Body of pancreas (tissue), 4 donors: ENCODE data around the gene OSBPL5. TPM values are rescaled to one million over a fixed set of nuclear protein-coding genes. Genes with fewer than 3 reads are reported as not detected.

ENCODE experiments used
- ATAC-seq: fragments of 150-250 bp; one replicate; pipeline ENCODE4 v1.9.1; 2016
- DNase-seq, 4 donors: peaks; one replicate each; pipeline ENCODE4 v3.0.0-alpha.2; 2019
- H3K27ac ChIP-seq, 4 donors: fragments of 200-600 bp; sonication (generic); 1 replicate in 3 of 4; 2 replicates in 1 of 4; pipeline versions ENCODE4 v1.5.1 to v1.6.1; 2016 to 2019; ENCODE audit warnings: mild to moderate bottlenecking in 1 of 4, mixed read lengths in 1 of 4, moderate library complexity in 1 of 4
- H3K27me3 ChIP-seq, 2 donors: fragments of 200-600 bp; sonication (generic); one replicate each; pipeline ENCODE4 v1.6.0; 2016; ENCODE audit warnings: mild to moderate bottlenecking in 1 of 2
- H3K36me3 ChIP-seq, 2 donors: fragments of 200-600 bp; sonication (generic); replicated peaks in 1 of 2; 2 replicates each; pipeline ENCODE4 v1.5.1; 2016; ENCODE audit warnings: low read depth in 2 of 2; ENCODE audit not compliant: insufficient read depth in 1 of 2
- H3K4me1 ChIP-seq: fragments of 200-600 bp; sonication (generic); one replicate; pipeline ENCODE4 v1.6.0; 2016
- H3K4me3 ChIP-seq, 2 donors: fragments of 200-600 bp; sonication (generic); 1 replicate in 1 of 2; 2 replicates in 1 of 2; pipeline ENCODE4 v1.5.1; 2016 to 2019
- H3K9me3 ChIP-seq, 3 donors: fragments of 200-600 bp; sonication (generic); 1 replicate in 2 of 3; 2 replicates in 1 of 3; pipeline ENCODE4 v1.5.1; 2016
- POLR2A ChIP-seq, 3 donors: fragments of 450-650 bp; IDR thresholded peaks; one replicate each; pipeline ENCODE4 v1.6.1; 2016; ENCODE audit warnings: antibody characterized with exemption in 3 of 3, mild to moderate bottlenecking in 2 of 3
- WGBS, 2 donors: methylation state at CpG; one replicate each; pipeline ENCODE4 v1.1.5; 2017; 5-methylcytosine and 5-hydroxymethylcytosine counted together
- intact Hi-C: fragments of 100-400 bp; cut with DNase I; formaldehyde crosslinking; loops from one replicate; pipeline ENCODE4 v1.15.1; 2023
- total RNA-seq, 2 donors: library from RNA; depleted of rRNA; stranded (reverse); fragments of >200 nt; gene quantifications; one replicate each; pipeline ENCODE4 v1.1.0, GENCODE V29; 2016
- TF ChIP-seq, protein P1 (sequence below), 7 experiments: fragments of 450-650 bp in 4 of 7; fragments of 200-600 bp in 3 of 7; sonication (generic) in 3 of 7; IDR thresholded peaks; one replicate each; pipeline ENCODE4 v1.5.1; 2016 to 2019; ENCODE audit warnings: antibody characterized with exemption in 7 of 7

Gene OSBPL5
- total RNA-seq, 2 donors from 2014 or later: 22.3 to 62.0 TPM

DNA sequence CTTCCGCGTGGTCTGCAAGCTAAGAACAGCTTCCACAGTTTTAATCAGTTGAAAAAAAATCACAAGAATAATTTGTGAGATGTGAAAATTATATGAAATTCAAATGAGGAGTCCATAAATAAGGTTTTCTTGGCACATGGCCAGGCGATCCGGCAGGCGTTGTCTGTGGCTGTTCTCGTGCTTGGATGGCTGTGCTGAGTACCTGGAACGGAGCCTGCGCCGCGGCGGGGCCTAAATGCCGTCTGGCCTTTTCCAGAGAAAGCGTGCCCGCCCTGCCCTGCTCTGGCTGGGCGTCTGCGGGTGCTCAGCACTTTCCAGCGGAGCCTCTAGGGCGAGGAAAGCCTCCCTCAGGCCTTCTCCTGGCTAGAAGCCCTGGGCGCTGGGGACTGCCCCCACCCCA, 41.8 kb downstream of the OSBPL5 start:
- WGBS, 2 donors: 78% methylated on average over 16 to 19 of the region's 19 CpGs
- no peak for ATAC-seq
- Histone ChIP-seq H3K27ac (no peak overlapping the region), H3K27me3 (no peaks in the 10 kb centered on the region), H3K9me3 (no peaks in the 10 kb centered on the region), H3K4me1 (no peaks in the 10 kb centered on the region), H3K36me3 (peaks cover 0 to 4% of the 10 kb centered on the region in 2 donors), H3K4me3 (no peak overlapping the region)
- peak in 3 of 4 donors; percentile 32 to 40 (median 37) for DNase-seq
- intact Hi-C loops: no loop called here
- TF ChIP-seq, protein P1, sequence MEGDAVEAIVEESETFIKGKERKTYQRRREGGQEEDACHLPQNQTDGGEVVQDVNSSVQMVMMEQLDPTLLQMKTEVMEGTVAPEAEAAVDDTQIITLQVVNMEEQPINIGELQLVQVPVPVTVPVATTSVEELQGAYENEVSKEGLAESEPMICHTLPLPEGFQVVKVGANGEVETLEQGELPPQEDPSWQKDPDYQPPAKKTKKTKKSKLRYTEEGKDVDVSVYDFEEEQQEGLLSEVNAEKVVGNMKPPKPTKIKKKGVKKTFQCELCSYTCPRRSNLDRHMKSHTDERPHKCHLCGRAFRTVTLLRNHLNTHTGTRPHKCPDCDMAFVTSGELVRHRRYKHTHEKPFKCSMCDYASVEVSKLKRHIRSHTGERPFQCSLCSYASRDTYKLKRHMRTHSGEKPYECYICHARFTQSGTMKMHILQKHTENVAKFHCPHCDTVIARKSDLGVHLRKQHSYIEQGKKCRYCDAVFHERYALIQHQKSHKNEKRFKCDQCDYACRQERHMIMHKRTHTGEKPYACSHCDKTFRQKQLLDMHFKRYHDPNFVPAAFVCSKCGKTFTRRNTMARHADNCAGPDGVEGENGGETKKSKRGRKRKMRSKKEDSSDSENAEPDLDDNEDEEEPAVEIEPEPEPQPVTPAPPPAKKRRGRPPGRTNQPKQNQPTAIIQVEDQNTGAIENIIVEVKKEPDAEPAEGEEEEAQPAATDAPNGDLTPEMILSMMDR (IDR thresholded peaks at IDR 0.05): no peak
- no peak for TF ChIP-seq POLR2A (IDR thresholded peaks at IDR 0.05)

DNA sequence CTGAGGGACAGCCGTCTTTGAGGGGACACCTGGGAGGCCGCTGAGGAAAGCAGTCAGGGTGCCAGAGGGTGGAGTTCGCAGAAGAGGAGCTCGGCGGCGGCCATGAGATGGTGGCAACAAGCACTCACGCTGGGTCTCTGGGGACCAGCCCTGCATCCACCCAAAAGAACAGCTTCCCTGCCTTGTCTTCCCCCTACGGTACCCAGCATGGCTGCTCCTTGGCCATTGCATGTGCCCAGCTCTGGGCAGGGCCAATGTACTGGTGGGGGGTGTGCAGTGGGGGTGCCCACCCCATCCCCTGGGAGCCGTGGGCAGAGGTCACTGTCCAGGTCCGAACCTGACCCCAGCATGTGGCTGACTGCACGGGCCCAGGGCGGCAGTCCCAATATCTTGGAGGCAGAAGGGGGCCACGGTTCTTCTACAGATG, 42.3 kb downstream of the OSBPL5 start:
- ATAC-seq (no peak), DNase-seq (peak in 2 of 4 donors; percentile 2 to 10)
- no peaks in the 10 kb centered on the region for H3K4me1 ChIP-seq
- H3K27ac ChIP-seq: no peak overlapping the region
- no peaks in the 10 kb centered on the region for H3K27me3 ChIP-seq
- no peak for TF ChIP-seq POLR2A (IDR thresholded peaks at IDR 0.05)
- TF ChIP-seq, protein P1 (IDR thresholded peaks at IDR 0.05): no peak
- peaks cover 0 to 4% of the 10 kb centered on the region in 2 donors for H3K36me3 ChIP-seq
- intact Hi-C loops: no loop called here
- WGBS, 2 donors: 88 to 93% methylated on average over 3 to 12 of the region's 13 CpGs
- H3K4me3 ChIP-seq: no peak overlapping the region
- H3K9me3 ChIP-seq: no peaks in the 10 kb centered on the region

DNA sequence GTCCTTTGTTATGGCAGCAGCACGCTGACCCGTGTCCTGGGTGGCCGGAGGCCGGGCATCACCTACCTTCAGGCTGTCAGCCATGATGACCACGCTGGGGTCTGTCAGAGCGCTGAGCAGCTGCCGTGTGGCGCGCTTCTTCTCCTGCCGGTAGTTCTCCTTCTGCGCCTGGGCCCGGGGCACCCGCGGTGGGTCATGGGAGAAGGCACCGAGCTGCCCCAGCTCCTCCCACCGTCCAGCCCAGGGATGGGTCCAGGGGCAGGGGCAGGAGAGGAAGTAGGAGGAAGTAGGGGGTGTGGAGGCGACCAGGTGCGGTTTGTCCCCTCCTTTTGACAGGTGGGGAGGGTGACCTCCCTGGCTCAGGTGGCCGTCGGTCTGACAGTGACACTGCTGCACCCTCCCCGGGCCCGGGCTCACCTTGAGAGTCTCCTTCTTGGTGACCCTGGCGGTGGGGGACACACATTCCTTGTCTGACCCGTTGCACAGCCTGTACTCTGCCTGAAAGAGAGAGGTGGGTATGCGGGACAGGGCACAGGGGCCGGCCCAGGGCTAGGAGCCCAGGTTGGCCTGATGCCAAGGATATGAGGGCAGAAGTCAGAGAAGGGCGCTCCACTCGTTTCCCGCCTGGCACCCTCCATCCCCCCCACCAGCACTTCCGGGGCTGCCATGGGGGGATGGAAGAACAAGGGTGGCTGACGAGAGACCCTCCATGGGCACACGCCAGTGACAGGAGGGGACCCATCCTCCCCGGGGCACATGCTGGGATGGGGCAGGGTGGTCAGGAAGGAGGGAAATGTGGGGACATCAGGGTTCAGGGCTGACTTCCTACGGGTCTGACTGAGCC, 43.0 kb downstream of the OSBPL5 start:
- ATAC-seq: no peak
- Histone ChIP-seq H3K27ac (no peak overlapping the region), H3K4me1 (no peaks in the 10 kb centered on the region), H3K9me3 (no peaks in the 10 kb centered on the region), H3K4me3 (no peak overlapping the region), H3K36me3 (peaks cover 0 to 4% of the 10 kb centered on the region in 2 donors), H3K27me3 (no peaks in the 10 kb centered on the region)
- intact Hi-C loops: no loop called here
- TF ChIP-seq, protein P1 (IDR thresholded peaks at IDR 0.05): no peak
- TF ChIP-seq POLR2A (IDR thresholded peaks at IDR 0.05): no peak
- 88 to 97% methylated on average over 7 to 30 of the region's 34 CpGs for WGBS, 2 donors
- DNase-seq: peak in 2 of 4 donors; percentile 3 to 10

DNA sequence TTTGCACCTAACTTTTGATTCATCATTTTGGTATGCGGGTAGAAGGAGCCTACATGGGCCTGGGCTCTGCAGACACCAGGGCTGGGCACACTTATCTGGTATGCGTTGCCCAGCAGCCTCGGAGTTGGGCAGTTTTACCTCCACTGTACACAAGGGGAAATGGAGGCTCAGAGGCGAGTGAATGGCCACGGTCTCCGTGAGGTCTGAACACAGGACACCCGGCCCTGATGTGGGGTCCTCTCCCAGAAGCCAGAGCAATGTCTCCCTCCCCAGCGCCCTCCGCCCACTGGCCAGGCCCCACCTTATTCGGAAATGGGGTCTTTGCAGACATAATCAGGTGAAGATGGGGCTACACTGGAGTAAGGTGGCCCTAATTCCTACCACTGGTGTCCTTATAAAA, 43.7 kb downstream of the OSBPL5 start:
- H3K27ac ChIP-seq: no peak overlapping the region
- no peak for TF ChIP-seq POLR2A (IDR thresholded peaks at IDR 0.05)
- TF ChIP-seq, protein P1 (IDR thresholded peaks at IDR 0.05): no peak
- no peak for DNase-seq
- ATAC-seq: no peak
- peaks cover 0 to 4% of the 10 kb centered on the region in 2 donors for H3K36me3 ChIP-seq
- intact Hi-C loops: no loop called here
- no peaks in the 10 kb centered on the region for H3K9me3 ChIP-seq
- 95 to 96% methylated on average over 10 of the region's 10 CpGs for WGBS, 2 donors
- no peaks in the 10 kb centered on the region for H3K27me3 ChIP-seq
- no peaks in the 10 kb centered on the region for H3K4me1 ChIP-seq
- H3K4me3 ChIP-seq: no peak overlapping the region
